Inflammatory macrophage treated with lipopolysaccharide for 4 hours (primary cell): ENCODE data around the gene CASP8.
"Not testable (repeated sequence)": the region's sequence is repeated elsewhere in the genome, so short reads cannot be mapped to it uniquely, and the experiment has no call there.

Source experiments
- DNase-seq: peaks from one replicate; pipeline ENCODE4 v3.0.0-alpha.2; 2020

The CASP8 gene

DNA sequence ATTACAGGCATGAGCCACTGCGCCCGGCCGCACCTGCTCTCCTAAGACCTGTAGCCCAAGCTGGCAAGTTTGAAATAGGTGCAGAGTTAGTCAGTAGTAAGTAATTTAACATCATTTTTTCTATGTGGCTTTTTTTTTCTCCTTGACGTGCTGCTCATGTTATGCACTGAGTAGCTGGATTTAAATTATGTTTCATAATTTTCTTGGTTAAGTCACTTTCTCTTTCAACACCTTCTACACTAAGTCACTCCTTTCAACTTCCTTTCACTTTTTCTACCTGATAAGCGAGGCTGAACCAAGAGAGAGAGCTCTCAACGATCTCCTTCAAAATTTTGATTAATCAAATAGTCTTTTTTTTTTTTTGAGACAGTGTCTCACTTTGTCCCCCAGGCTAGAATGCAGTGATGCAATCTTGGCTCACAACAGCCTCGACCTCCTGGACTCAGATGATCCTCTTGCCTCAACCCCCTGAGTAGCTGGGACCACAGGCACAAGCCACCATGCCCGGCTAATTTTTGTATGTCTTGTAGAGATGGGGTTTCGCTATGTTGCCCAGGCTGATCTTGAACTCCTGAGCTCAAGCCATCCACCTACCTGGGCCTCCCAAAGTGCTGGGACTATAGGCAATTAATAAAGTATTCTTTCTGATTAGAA lies 13.1 kb downstream of the CASP8 start:
- no peak for DNase-seq

DNA sequence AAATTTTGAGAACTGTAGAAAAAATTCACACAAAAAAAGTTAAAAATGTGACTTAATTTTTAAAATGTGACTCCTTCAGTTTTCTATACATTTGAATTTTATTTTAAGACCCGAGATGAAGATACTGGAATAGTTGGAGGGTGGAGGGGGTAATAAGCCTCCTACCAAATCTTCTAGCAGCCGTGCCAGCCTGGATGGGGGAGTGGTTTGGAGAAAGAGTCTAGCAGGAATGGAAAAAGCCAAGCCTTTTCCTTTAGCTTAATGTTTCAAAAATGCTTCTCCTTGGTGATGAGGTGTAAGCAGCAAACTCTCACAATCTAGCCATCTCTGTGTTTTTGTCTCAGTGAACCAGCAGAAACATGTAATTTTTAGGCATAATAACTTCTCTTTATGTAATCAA lies 14.7 kb downstream of the CASP8 start:
- DNase-seq: no peak

DNA sequence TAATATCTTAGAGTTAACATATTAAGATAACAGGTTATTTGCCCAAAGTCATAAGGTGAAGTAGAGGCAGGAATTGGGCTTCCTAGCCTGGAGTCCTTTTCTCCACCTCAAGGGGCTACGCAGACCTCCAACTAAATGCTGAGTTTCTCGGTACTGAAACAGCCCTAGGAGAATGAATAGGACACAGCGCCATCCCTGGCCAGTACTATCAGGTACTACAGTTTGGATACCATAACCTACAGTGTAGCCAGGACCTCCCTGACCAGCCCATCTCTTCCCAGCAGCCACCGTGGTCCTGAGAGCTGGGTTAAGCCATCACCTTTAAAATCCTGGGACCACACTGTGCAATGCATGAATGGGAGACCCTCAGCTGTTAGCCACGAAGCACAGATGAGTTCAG lies 15.7 kb downstream of the CASP8 start:
- no peak for DNase-seq

DNA sequence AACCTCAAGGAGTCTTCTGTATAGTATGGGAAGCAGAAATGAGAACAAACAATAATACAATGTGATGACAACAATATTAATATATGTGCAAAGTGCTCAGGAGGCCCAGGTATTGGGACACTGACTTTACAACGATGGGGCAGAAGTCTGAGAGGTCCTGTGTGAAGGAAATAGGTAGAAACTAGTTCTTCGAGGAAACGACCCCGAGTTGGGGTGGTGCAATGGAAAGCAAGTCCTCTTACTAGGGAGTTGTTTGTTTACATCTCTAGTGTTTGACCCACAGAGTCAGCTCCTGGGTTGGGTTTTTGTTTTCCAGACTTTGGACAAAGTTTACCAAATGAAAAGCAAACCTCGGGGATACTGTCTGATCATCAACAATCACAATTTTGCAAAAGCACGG lies 16.2 kb downstream of the CASP8 start:
- DNase-seq: no peak

DNA sequence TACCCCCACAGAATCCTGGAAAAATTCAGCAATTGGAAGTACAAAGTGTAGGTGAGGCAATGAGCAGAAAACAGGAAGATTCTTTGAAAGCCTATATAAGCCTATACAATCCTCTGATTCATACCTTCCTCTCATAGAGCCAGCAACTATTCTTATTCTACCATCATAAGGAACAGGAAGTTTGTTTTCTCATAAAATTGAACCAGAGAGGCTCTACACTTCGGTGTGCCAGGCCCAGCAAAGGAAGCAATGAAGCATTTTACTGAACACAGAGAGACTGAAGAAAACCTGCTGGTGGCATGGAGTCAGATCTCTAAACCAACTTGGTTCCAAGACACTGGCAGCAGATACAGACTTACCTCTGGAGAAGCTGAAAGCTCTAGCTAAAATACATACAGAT lies 18.7 kb downstream of the CASP8 start:
- no peak for DNase-seq

DNA sequence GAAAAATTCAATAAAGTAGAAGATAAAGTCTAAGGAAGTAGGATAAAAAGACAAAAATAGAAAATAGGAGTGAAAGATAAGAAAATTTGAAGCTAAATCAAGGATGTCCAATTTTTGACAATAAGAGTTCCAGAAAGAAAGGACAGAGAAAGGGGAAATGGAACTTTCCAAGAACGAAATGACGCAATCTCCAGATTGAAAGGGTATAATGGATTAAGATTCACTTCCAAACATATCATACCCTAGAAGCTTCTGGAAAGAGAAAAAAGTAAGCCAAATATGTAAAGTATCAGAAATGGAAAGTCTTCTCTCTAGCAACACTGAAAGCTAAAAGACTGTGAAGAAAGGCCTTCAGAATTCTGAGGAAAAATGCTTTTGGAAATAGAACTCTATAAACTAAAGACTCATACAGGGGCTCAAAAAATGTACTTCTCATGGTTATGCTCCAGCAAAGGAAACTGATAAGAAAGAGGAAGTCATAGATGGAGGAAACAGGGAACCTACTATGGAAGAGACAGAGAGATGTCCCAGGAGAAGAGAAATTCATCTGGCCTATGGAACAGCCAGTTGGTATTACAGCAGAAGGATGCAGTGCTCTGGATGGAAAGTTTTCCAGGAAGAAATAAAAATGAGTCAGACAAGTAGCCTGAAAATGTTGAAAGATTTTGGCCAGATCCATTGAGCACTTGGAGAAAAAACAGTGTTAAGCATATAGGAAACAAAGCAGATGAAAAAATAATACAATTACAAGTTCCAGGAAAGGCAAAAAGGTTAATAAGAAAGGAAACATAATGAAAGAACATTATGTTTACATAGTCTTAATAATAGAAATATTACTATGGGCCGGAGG lies 20.1 kb downstream of the CASP8 start:
- peak; percentile 39 for DNase-seq

DNA sequence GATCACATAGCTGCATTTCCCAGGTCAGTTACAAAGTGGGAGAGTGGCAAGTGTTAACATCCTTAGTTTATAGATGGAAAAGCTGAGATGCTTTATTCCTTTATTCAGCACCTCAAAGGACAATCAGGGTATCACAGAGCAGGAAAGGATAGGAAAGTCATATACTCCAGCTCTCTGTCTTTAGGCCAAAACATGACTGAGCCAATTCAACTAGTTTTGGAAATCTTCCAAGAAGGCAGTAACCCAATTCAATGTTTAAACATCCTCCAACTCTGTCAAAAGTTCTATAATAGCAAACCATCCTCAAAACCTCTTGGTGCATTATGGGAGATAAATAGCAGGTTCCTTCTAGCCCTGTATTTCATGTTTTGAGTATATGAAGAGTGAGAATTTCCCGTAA lies 25.2 kb downstream of the CASP8 start:
- DNase-seq: no peak

DNA sequence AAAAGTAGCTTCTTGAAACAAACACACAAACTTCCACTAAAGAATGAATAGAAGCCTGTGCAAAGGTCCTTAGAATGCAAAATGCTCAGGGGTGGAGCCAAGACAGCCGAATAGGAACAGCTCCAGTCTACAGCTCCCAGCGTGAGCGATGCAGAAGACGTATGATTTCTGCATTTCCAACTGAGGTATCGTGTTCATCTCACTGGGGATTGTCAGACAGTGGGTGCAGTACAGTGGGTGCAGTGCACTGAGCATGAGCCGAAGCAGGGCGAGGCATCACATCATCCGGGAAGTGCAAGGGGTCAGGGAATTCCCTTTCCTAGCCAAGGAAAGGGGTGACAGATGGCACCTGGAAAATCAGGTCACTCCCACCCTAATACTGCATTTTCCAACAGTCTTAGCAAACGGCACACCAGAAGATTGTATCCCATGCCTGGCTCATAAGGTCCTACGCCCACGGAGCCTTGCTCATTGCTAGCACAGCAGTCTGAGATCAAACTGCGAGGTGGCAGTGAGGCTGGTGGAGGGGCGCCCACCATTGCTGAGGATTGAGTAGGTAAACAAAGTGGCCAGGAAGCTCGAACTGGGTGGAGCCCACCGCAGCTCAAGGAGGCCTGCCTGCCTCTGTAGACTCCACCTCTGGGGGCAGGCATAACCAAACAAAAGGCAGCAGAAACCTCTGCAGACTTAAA lies 30.3 kb downstream of the CASP8 start:
- not testable (repeated sequence) for DNase-seq

DNA sequence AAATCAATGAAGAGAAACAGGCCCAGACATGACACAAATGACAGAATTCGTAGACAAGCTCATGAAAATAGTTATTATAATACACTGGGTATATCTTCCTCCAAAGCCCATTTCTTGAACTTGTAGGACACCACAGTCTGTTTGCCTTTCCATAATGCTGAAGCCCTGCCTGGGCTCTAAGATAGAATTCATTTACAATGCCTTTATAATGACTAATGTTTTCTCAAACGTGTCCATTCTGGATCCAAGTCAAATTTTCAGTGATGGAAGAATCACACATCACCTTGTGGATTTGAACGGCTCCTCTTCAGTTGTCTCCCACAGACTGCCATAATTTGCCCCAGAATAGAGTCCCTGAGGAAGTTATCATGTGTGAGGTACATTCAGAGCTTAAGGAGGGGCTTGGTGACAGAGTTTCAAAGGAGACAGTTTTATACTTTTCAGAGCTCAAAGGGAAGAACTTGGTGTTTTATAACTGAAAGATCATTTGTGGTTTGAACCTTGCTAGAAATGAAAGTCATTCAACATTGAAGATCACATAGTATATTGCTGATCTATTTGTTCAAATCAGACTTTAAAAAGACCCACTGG lies 38.2 kb downstream of the CASP8 start:
- DNase-seq: no peak

DNA sequence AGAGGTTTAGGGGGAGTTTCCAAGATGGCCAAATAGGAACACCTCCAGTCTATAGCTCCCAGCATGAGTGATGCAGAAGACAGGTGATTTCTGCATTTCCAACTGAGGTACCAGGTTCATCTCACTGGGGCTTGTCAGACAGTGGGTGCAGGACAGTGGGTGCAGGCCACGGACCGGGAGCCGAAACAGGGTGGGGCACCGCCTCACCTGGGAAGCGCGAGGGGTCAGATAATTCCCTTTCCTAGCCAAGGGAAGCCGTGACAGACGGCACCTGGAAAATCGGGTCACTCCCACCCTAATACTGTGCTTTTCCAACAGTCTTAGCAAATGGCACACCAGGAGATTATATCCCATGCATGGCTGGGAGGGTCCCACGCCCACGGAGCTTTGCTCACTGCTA lies 39.6 kb downstream of the CASP8 start:
- DNase-seq: not testable (repeated sequence)

DNA sequence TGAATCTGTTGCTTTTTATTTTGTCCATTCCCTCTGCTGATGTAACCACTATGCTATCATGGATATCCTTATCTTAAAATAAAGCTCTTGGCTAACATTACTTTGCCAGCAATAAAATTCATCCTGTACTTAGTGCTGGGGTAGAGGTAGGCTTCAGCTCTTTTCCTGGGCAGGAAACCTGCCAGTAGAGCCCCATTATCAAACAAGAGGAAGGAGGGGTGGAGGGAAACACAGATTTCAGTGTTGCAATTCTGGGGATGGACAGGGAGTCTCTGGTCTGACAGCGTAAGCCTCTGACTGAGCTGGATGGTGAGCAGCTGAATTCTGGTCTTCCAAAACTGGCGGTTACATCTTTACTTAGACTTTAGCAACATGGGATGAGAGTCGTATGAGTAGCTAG lies 47.5 kb downstream of the CASP8 start:
- DNase-seq: no peak

DNA sequence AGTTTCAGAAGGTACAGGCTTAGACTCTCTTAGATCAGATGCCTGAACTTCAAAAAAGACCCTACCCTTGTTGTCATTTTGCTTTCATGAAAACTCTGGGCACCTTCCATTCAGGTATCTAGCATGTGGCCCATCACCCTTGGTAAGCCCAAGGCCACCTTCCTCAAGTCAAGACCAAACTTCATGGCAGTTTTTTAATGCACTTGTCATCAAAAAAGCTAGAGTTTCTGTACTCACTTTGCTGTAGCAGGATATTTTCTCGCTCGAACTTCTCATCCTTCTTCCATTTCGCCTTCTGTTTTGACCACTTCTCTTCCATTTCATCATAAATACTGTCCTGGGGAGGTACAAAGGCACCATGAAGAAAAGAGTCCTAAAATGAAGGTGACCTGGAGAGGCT lies 48.6 kb downstream of the CASP8 start:
- DNase-seq: no peak

DNA sequence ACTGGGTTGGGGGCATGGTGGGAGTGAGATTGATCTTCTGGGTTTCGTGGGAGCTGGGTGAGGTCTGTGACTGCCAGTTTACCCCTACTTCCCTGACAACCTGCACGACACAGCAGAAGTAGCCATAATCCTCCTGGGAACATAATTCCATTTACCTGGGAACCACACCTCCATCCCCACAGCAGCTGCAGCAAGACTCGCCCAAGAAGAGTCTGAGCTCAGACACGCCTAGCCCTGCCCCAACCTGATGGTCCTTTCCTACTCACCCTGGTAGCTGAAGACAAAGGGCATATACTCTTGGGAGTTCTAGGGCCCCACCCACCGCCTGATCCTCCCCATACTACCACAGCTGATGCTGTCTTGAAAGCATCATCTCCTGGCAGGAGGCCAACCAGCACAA lies 53.0 kb downstream of the CASP8 start:
- no peak for DNase-seq

DNA sequence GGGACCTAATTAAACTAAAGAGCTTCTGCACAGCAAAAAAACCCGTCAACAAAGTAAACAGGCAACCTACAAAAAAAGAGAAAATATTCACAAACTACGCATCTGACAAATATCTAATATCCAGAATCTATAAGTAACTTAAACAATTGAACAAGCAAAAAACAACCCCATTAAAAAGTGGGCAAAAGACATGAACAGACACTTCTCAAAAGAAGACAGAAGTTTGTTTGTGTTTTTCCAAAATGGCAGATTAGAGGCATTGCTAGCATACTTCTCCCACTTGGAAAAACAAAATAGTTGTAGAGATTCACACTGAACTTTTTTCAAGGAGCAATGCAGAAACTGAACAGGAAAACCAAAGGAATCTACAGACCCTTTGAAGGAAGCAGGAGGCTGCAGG lies 59.2 kb downstream of the CASP8 start:
- DNase-seq: no peak

DNA sequence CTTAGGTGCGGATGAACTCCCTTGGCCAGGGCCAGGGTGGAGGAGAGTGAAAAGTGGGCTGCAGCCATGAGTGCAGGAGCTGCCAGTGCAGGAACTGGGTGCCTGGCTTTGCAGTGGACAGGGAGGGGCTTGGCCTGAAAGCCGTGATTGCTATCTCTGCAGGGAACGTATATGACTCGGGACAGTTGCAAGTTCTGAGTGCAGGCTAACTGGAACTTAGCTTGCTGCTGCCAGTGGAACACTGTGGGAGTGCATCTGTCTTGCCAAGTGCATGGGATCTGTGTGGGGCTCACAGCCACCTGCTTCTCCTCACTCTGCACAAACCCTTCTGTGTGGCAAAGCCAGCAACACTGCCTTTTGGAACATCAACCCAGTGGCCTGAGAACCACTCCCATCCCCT lies 59.9 kb downstream of the CASP8 start:
- DNase-seq: no peak

DNA sequence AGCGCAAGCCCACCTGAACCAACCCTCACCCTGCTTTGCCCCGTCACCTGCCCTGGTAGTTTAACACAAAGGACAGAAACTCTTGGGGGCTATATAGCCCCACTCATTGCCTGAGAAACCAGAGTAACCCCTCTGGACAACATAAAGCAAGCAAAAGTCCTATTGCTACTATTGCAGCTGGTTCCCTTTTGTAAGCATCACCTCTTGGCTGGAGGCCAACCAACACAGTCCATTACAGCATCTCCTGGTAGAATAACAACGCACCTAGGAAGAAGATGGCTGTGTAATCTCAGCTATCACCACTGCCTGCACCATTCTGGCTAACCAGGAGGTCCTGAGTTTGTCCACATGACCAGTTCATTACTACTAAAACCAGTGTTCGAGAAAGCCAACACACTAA lies 60.4 kb downstream of the CASP8 start:
- DNase-seq: no peak

DNA sequence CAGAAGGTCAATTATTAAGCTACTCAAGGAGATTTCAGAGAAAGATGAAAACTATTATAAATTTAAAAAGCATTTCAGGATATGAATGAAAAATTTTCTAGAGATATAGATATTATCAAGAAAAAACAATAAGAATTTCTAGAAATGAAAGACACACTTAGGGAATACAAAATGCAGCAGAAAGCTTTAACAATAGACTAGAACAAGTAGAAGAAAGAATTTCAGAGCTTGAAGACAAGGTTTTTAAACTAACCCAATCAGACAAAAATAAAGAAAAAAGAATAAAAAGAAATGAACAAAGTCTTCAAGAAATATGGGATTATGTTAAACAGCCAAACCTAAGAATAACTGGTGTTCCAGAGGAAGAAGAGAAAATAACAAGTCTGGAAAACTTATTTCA lies 62.4 kb downstream of the CASP8 start:
- DNase-seq: no peak

DNA sequence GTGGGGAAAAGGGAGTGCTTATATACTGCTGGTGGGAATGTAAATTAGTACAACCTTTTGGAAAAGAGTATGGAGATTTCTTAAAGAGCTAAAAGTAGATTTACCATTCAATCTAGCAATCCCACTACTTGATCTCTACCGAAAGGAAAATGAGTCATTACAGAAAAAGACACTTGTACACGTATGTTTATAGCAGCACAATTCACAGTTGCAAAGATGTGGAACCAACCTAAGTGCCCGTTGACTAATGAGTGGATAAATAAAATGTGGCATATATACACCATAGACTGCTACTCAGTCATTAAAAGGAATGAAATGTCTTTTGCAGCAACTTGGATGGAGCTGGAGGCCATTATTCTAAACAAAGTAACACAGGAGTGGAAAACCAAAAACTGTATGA lies 67.3 kb downstream of the CASP8 start:
- DNase-seq: no peak

DNA sequence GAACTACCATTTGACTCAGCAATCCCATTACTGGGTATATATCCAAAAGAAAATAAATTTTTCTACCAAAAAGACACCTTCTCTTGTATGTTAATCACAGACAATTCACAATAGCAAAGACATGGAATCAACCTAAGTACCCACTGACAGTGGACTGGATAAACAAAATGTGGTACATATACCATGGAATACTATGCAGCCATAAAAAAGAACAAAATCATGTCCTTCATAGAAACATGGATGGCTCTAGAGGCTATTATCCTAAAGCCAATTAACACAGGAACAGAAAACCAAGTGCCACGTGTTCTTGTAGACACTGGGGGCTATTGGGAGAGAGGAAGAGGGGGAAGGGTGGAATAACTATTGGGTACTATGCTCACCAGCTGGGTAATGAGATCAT lies 69.1 kb downstream of the CASP8 start:
- no peak for DNase-seq
